ENCODE data around the gene COG1.

The COG1 gene

GRCh38 chr17:73237714-73238113, 44.9 kb downstream of the COG1 start:
- H3K4me2 ChIP-seq, result peak overlapping the region; percentile 28 to 74 (median 56)
- H3K9me3 ChIP-seq (replicated peaks in 1 of 11), result no peaks in the 10 kb centered on the region
- peaks cover 0 to 63% (median 27%) of the 10 kb centered on the region in 11 experiments; a peak in 15 of 22 replicates for H4K20me1 ChIP-seq
- H3K27ac ChIP-seq, result no peak overlapping the region
- TF ChIP-seq Cebpa-rat (IDR thresholded peaks at IDR 0.05), result no peak
- H3K4me1 ChIP-seq, result peaks cover 37 to 49% (median 39%) of the 10 kb centered on the region in 10 experiments
- H3K9ac ChIP-seq, result peak overlapping the region in 3 of 11 experiments; percentile 10 to 50 (median 17); a peak in 2 of 22 replicates
- H3K4me3 ChIP-seq, result no peak overlapping the region
- H3K27me3 ChIP-seq, result no peaks in the 10 kb centered on the region
- peaks cover 36 to 86% (median 76%) of the 10 kb centered on the region in 11 experiments for H3K36me3 ChIP-seq

GRCh38 chr17:73240561-73240960, 47.7 kb downstream of the COG1 start:
- peaks cover 58 to 100% (median 92%) of the 10 kb centered on the region in 11 experiments for H3K36me3 ChIP-seq
- no peak overlapping the region for H3K4me3 ChIP-seq
- no peaks in the 10 kb centered on the region for H3K27me3 ChIP-seq
- H3K9ac ChIP-seq, result no peak overlapping the region
- H3K27ac ChIP-seq, result no peak overlapping the region
- H3K9me3 ChIP-seq (replicated peaks in 1 of 11), result no peaks in the 10 kb centered on the region
- peak overlapping the region in 2 of 11 experiments; percentile 5 to 25; a peak in 1 of 22 replicates for H3K4me2 ChIP-seq
- peaks cover 0 to 63% (median 27%) of the 10 kb centered on the region in 11 experiments; a peak in 15 of 22 replicates for H4K20me1 ChIP-seq
- no peak for TF ChIP-seq Cebpa-rat (IDR thresholded peaks at IDR 0.05)
- H3K4me1 ChIP-seq, result peaks cover 27 to 33% (median 30%) of the 10 kb centered on the region in 10 experiments

- no peaks in the 10 kb centered on the region for H3K9me3 ChIP-seq (replicated peaks in 1 of 11)
- no peak overlapping the region for H3K4me3 ChIP-seq
- no peak overlapping the region for H3K9ac ChIP-seq
- no peaks in the 10 kb centered on the region for H3K27me3 ChIP-seq
- no peaks in the 10 kb centered on the region for H3K4me1 ChIP-seq
- no peak overlapping the region for H3K27ac ChIP-seq
- peaks cover 0 to 8% (median 0%) of the 10 kb centered on the region in 11 experiments; a peak in 6 of 22 replicates for H4K20me1 ChIP-seq
- H3K4me2 ChIP-seq, result no peak overlapping the region
- peaks cover 48 to 69% (median 62%) of the 10 kb centered on the region in 11 experiments for H3K36me3 ChIP-seq
- TF ChIP-seq Cebpa-rat (IDR thresholded peaks at IDR 0.05), result no peak
Measured at GRCh38 chr17:73247726-73248125, 54.9 kb downstream of the COG1 start.

DNA sequence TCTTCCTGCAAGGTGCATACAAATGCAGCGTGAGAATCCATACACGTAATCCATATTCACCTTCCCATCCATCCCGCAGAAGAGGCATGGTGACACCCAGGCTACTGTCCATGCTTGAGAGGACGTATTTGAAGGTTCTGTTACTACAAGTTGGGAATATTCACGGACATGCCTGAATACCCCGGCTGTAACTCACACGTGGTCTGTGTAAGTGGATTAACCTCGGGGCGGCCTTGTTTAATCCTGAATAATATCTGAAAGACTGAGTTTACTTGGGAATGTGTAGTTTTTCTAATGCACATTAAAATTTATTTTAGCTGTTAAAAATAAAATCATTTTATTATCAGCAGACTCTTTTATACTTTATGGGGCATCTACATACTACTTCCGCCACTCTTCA, 55.7 kb downstream of the COG1 start:
- Histone ChIP-seq H4K20me1 (peaks cover 0 to 8% (median 0%) of the 10 kb centered on the region in 11 experiments; a peak in 3 of 22 replicates), H3K4me2 (no peak overlapping the region), H3K27me3 (no peaks in the 10 kb centered on the region), H3K36me3 (peaks cover 40 to 61% (median 56%) of the 10 kb centered on the region in 11 experiments), H3K4me1 (no peaks in the 10 kb centered on the region), H3K4me3 (no peak overlapping the region), H3K27ac (no peak overlapping the region), H3K9ac (no peak overlapping the region), H3K9me3 (replicated peaks in 1 of 11) (no peaks in the 10 kb centered on the region)
- TF ChIP-seq Cebpa-rat (IDR thresholded peaks at IDR 0.05), result no peak

GRCh38 chr17:73249700-73250099, 56.8 kb downstream of the COG1 start:
- Histone ChIP-seq H4K20me1 (peaks cover 0 to 8% (median 0%) of the 10 kb centered on the region in 11 experiments; a peak in 3 of 22 replicates), H3K4me2 (no peak overlapping the region), H3K9ac (no peak overlapping the region), H3K27ac (no peak overlapping the region), H3K36me3 (peaks cover 30 to 51% (median 45%) of the 10 kb centered on the region in 11 experiments), H3K9me3 (replicated peaks in 1 of 11) (no peaks in the 10 kb centered on the region), H3K4me3 (no peak overlapping the region), H3K4me1 (no peaks in the 10 kb centered on the region), H3K27me3 (no peaks in the 10 kb centered on the region)
- TF ChIP-seq Cebpa-rat (IDR thresholded peaks at IDR 0.05), result no peak

DNA sequence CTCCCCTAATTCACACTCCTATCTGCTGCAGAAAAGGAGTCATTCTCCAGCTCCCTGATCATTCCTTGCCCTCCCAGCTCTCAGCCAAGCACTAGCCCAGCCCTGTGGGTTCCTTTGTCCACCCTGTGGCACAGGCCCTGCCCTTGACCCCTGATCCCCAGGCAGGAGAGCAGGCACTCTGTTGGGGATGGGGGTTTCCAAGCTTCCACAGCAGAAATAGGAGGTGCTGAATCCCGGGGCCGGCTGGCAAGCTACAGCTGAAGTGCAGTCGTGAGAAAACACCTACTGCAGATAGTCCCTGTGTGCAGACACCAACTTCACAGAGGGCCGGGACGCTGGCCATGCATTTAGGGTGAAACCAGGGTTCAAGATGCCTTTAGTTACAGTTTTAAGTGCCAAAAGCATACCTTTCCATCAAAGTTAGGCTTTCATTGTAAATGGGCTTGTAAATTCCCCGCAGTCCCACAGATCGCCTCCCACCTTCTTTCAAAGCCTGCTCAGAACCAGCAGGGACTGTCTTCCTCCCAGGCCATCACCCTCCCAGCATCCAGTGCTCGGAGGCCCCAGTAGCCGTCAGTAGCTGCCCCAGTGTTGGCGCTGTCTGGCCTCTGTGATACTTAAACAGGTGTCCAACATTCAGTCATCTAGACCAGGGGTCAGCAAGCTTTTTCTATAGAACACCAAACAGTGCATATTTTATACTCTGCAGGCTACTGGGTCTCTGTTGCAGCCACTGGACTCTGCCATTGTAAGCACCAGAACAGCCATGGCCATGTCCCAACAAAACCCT, 58.2 kb downstream of the COG1 start:
- TF ChIP-seq Cebpa-rat (IDR thresholded peaks at IDR 0.05), result no peak
- Histone ChIP-seq H4K20me1 (peaks cover 0 to 5% (median 0%) of the 10 kb centered on the region in 11 experiments; a peak in 3 of 22 replicates), H3K36me3 (peaks cover 21 to 38% (median 32%) of the 10 kb centered on the region in 11 experiments), H3K9ac (no peak overlapping the region), H3K27me3 (no peaks in the 10 kb centered on the region), H3K9me3 (replicated peaks in 1 of 11) (no peaks in the 10 kb centered on the region), H3K4me1 (no peaks in the 10 kb centered on the region), H3K4me2 (no peak overlapping the region), H3K4me3 (no peak overlapping the region), H3K27ac (no peak overlapping the region)

DNA sequence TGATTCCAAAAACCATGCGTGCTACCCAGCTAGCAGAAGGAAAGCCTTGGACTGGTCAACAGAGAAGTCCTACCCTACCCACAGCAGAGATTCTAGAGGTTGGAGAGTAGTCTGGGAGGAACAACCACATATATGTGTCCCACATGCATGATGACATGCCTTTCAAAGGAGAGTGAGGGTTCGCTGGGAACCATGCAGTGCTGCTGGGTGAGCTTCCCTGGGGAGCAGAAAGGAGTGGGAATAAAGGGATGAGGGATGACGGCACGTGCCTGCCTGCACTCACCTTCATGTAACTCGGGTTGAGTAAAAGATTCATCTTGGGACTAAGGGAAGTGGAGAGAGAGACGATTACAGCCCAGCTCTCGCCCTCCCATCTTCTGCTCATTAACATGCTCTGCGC, 59.0 kb downstream of the COG1 start:
- Histone ChIP-seq H3K9me3 (replicated peaks in 1 of 11) (no peaks in the 10 kb centered on the region), H3K36me3 (peaks cover 14 to 30% (median 24%) of the 10 kb centered on the region in 11 experiments; a peak in 21 of 22 replicates), H3K4me3 (no peak overlapping the region), H4K20me1 (peaks cover 0 to 5% (median 0%) of the 10 kb centered on the region in 11 experiments; a peak in 2 of 22 replicates), H3K4me1 (no peaks in the 10 kb centered on the region), H3K9ac (no peak overlapping the region), H3K27ac (no peak overlapping the region), H3K27me3 (no peaks in the 10 kb centered on the region), H3K4me2 (no peak overlapping the region)
- no peak for TF ChIP-seq Cebpa-rat (IDR thresholded peaks at IDR 0.05)

- Histone ChIP-seq H3K27me3 (no peaks in the 10 kb centered on the region), H3K27ac (no peak overlapping the region), H4K20me1 (no peaks in the 10 kb centered on the region; a peak in 1 of 22 replicates), H3K9ac (no peak overlapping the region), H3K4me2 (no peak overlapping the region), H3K4me1 (no peaks in the 10 kb centered on the region), H3K9me3 (replicated peaks in 1 of 11) (no peaks in the 10 kb centered on the region), H3K36me3 (no peaks in the 10 kb centered on the region), H3K4me3 (no peak overlapping the region)
- TF ChIP-seq Cebpa-rat (IDR thresholded peaks at IDR 0.05), result no peak
Measured at GRCh38 chr17:73255671-73256181, 62.9 kb downstream of the COG1 start.

GRCh38 chr17:73256220-73256619, 63.4 kb downstream of the COG1 start:
- Histone ChIP-seq H3K4me1 (no peaks in the 10 kb centered on the region), H4K20me1 (no peaks in the 10 kb centered on the region; a peak in 1 of 22 replicates)

More at GRCh38 chr17:73256220-73256619, 63.4 kb downstream of the COG1 start:
- Histone ChIP-seq H3K4me3 (no peak overlapping the region), H3K27ac (no peak overlapping the region), H3K27me3 (no peaks in the 10 kb centered on the region), H3K4me2 (no peak overlapping the region), H3K9me3 (replicated peaks in 1 of 11) (no peaks in the 10 kb centered on the region), H3K9ac (no peak overlapping the region), H3K36me3 (no peaks in the 10 kb centered on the region)
- no peak for TF ChIP-seq Cebpa-rat (IDR thresholded peaks at IDR 0.05)

All from BLaER1 treated with 17β-estradiol and CSF1 and Interleukin-3, amounts not matched to agents 10 nM and 100 nM (cell line).